CD8-positive, alpha-beta memory T cell (primary cell): ENCODE data around the gene ARHGAP30. TPM values are rescaled to one million over a fixed set of nuclear protein-coding genes. Genes with fewer than 3 reads are reported as not detected.

Experiments
- CTCF ChIA-PET: fragments of 350-600 bp; sonication (Branson Sonifier 250); formaldehyde crosslinking; loops from one replicate; lab custom pipeline; 2021; ENCODE audit warnings: antibody characterized with exemption; lab: Charles Lee
- POLR2A ChIA-PET: fragments of 350-600 bp; sonication (Branson Sonifier 250); formaldehyde crosslinking; loops from one replicate; lab custom pipeline; 2021; ENCODE audit warnings: antibody characterized with exemption; lab: Charles Lee
- DNase-seq, 5 donors: peaks; one replicate each; pipeline versions ENCODE4 v3.0.0 to v3.0.0-alpha.2; 2020 to 2022; ENCODE audit warnings: mixed read lengths in 1 of 5
- H3K27ac ChIP-seq: one replicate; pipeline ENCODE4 v1.7.0; 2013; ENCODE audit warnings: low read depth, mild to moderate bottlenecking, low read length, moderate library complexity
- H3K27me3 ChIP-seq: 2 replicates; pipeline ENCODE4 v1.7.0; 2013; ENCODE audit warnings: low read length, mild to moderate bottlenecking; ENCODE audit not compliant: insufficient read depth, poor library complexity, severe bottlenecking
- H3K36me3 ChIP-seq: 2 replicates; pipeline ENCODE4 v1.7.0; 2013; ENCODE audit warnings: mild to moderate bottlenecking, low read length, moderate library complexity; ENCODE audit not compliant: insufficient read depth
- H3K4me1 ChIP-seq: 2 replicates; pipeline ENCODE4 v1.7.0; 2013; ENCODE audit warnings: mild to moderate bottlenecking, low read length, moderate library complexity; ENCODE audit not compliant: insufficient read depth
- H3K4me3 ChIP-seq: 2 replicates; pipeline ENCODE4 v1.7.0; 2013; ENCODE audit warnings: mild to moderate bottlenecking, low read length
- H3K9me3 ChIP-seq: 2 replicates; pipeline ENCODE4 v1.7.0; 2013; ENCODE audit warnings: mild to moderate bottlenecking, low read length
- H3K27ac Mint-ChIP-seq, 8 donors: one replicate each; pipeline ENCODE4 v1.8.0; 2020 to 2021; ENCODE audit warnings: mixed read lengths in 8 of 8, mild to moderate bottlenecking in 6 of 8, inconsistent platforms in 3 of 8, moderate library complexity in 3 of 8
- H3K27me3 Mint-ChIP-seq, 2 donors: one replicate each; pipeline ENCODE4 v1.8.0; 2020 to 2021; ENCODE audit warnings: mixed read lengths in 2 of 2, mild to moderate bottlenecking in 1 of 2, moderate library complexity in 1 of 2
- H3K36me3 Mint-ChIP-seq, 3 donors: one replicate each; pipeline ENCODE4 v1.8.0; 2020 to 2021; ENCODE audit warnings: mixed read lengths in 3 of 3, inconsistent platforms in 1 of 3, mild to moderate bottlenecking in 1 of 3
- H3K4me1 Mint-ChIP-seq, 3 donors: one replicate each; pipeline ENCODE4 v1.8.0; 2020 to 2021; ENCODE audit warnings: mixed read lengths in 3 of 3, inconsistent platforms in 1 of 3, mild to moderate bottlenecking in 1 of 3
- H3K4me3 Mint-ChIP-seq, 7 donors: one replicate each; pipeline ENCODE4 v1.8.0; 2020 to 2021; ENCODE audit warnings: mixed read lengths in 7 of 7, mild to moderate bottlenecking in 6 of 7, moderate library complexity in 4 of 7, inconsistent platforms in 2 of 7
- H3K9me3 Mint-ChIP-seq, 5 donors: one replicate each; pipeline ENCODE4 v1.8.0; 2020 to 2022; ENCODE audit warnings: mixed read lengths in 5 of 5, mild to moderate bottlenecking in 3 of 5, moderate library complexity in 2 of 5, inconsistent platforms in 1 of 5
- polyA plus RNA-seq: library from polyadenylated mRNA; unstranded; fragments of 300-500 nt; fragmentation: Illumina TruSeq; gene quantifications from one replicate; pipeline ENCODE4 v1.2.3, GENCODE V29; 2021
- total RNA-seq, 2 experiments: library from RNA; stranded (reverse); gene quantifications; one replicate each; pipeline ENCODE4 v1.2.3, GENCODE V29; 2021

The ARHGAP30 gene
- total and polyA plus RNA-seq, 3 experiments from 2014 or later = 147 to 213 (median 149) TPM

DNA sequence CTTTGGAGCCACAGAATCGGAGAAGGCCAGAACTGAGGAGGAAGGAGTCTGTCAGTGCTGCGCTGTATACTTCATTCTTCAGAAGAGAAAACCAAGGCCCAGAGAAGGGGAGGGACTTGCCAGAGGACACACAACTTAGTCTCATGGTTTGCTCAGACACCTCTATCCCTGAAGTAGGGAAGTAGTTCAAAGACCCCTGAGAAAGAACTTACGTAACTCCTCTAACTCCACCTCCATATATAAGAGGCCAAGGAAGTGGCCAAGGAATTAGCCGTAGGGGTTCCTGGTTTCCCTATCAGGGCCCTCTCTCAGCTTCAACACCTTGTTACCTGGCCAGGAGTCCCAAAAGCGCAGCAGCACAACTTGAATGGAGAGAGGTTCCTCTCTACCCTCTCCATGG lies 20.2 kb upstream of the ARHGAP30 start:
- Mint-ChIP-seq H3K9me3 (no peaks in the 10 kb centered on the region), H3K27ac (no peak overlapping the region), H3K27me3 (peaks cover 0 to 1% of the 10 kb centered on the region in 2 donors), H3K4me3 (no peak overlapping the region), H3K36me3 (no peaks in the 10 kb centered on the region), H3K4me1 (peaks cover 0 to 2% (median 0%) of the 10 kb centered on the region in 3 donors)
- H3K27me3 ChIP-seq = no peaks in the 10 kb centered on the region
- no peak overlapping the region for H3K4me3 ChIP-seq
- H3K27ac ChIP-seq = no peak overlapping the region
- no peak for DNase-seq
- ChIA-PET POLR2A (interaction anchor here (0.5 kb wide), 1 partner anchor 51 kb away, joined by 3 read pairs; no protein-coding TSS in a partner anchor), CTCF (interaction anchor here (1.7 kb wide), 1 partner anchor 93 kb away, joined by 4 read pairs; no protein-coding TSS in a partner anchor)
- H3K9me3 ChIP-seq = no peaks in the 10 kb centered on the region
- H3K36me3 ChIP-seq = no peaks in the 10 kb centered on the region
- H3K4me1 ChIP-seq = no peaks in the 10 kb centered on the region

GRCh38 chr1:161089251-161089924 lies 19.7 kb upstream of the ARHGAP30 start, which contains the start of gene NECTIN4:
Gene NECTIN4 (minus strand): TSS chr1:161089558. CDS start chr1:161089296, 262 bp downstream.
- Histone ChIP-seq H3K27ac (no peak within 1 kb of the TSS), H3K9me3 (no peaks in the 10 kb centered on the region), H3K27me3 (no peaks in the 10 kb centered on the region), H3K4me1 (no peaks in the 10 kb centered on the region), H3K36me3 (no peaks in the 10 kb centered on the region), H3K4me3 (no peak within 1 kb of the TSS)
- Mint-ChIP-seq H3K4me3 (no peak within 1 kb of the TSS), H3K27ac (peak within 1 kb of the TSS in 1 of 8 donors; percentile 88), H3K36me3 (no peaks in the 10 kb centered on the region), H3K9me3 (no peaks in the 10 kb centered on the region), H3K4me1 (peaks cover 0 to 2% (median 0%) of the 10 kb centered on the region in 3 donors), H3K27me3 (peaks cover 0 to 1% of the 10 kb centered on the region in 2 donors)
- CTCF ChIA-PET = interaction anchor here (0.9 to 1.7 kb wide), 2 partner anchors 8 to 93 kb away, joined by 3 to 4 read pairs; no protein-coding TSS in a partner anchor
- POLR2A ChIA-PET = interaction anchor here (0.7 kb wide), 1 partner anchor 44 kb away, joined by 5 read pairs; no protein-coding TSS in a partner anchor
- no peak for DNase-seq

DNA sequence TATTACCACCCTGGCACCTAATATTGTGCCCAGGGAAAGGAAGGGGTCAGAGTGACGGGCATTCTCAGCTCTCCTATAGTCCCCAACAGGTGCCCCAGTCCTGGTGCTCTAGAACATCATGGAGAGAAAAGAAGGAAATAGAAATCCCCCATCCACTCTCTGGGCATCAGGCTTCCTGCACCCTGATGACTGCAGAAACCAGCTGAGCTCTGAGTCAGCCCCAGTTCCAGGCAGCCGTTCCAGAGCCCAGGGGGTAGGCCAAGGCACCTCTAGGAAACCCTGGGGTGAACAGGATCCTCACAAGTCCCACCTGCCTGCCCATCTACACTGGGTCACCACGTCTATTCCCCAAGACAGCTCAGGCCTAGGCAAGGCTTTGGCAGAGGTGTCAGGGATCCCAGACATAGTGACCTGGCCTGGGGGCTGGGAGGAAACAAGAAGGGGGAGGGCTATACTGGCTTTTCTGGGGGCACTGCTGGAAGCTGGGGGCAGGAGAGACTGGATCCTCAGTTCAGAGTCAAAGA lies 19.0 kb upstream of the ARHGAP30 start:
- H3K36me3 ChIP-seq = no peaks in the 10 kb centered on the region
- Mint-ChIP-seq H3K4me3 (no peak overlapping the region), H3K9me3 (no peaks in the 10 kb centered on the region), H3K27me3 (peaks cover 0 to 1% of the 10 kb centered on the region in 2 donors), H3K27ac (peak overlapping the region in 1 of 8 donors; percentile 88), H3K4me1 (peaks cover 0 to 2% (median 0%) of the 10 kb centered on the region in 3 donors), H3K36me3 (no peaks in the 10 kb centered on the region)
- no peak overlapping the region for H3K27ac ChIP-seq
- no peaks in the 10 kb centered on the region for H3K27me3 ChIP-seq
- no peaks in the 10 kb centered on the region for H3K4me1 ChIP-seq
- DNase-seq = no peak
- ChIA-PET CTCF (interaction anchor here (0.9 to 1.7 kb wide), 2 partner anchors 9 to 92 kb away, joined by 3 to 4 read pairs; no protein-coding TSS in a partner anchor), POLR2A (interaction anchor here (0.7 kb wide), 1 partner anchor 44 kb away, joined by 5 read pairs; no protein-coding TSS in a partner anchor)
- H3K4me3 ChIP-seq = no peak overlapping the region
- no peaks in the 10 kb centered on the region for H3K9me3 ChIP-seq

DNA sequence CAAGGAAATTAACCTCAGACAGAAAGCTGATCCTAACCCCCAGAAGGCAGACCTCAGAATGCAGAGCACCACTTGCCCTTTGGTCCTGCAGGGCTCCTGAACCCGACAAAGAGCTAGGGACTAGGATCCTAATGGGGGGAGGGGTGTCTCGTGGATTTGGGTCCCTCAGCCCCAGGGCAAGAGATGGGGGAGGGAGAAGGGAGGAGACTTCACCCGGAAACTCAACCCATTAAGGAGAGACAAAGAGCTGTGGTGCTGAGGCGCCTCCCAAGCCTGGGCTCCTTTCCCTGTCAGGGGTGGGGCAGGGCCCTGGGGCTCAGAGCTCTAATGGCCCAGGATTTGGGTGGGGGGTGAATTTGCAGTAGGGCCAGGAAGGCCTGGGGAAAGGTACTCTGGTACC lies 16.8 kb upstream of the ARHGAP30 start:
- no peak overlapping the region for H3K4me3 ChIP-seq
- DNase-seq = no peak
- H3K4me1 ChIP-seq = no peaks in the 10 kb centered on the region
- POLR2A ChIA-PET = no interaction called here
- H3K36me3 Mint-ChIP-seq = no peaks in the 10 kb centered on the region
- no peaks in the 10 kb centered on the region for H3K9me3 Mint-ChIP-seq
- no peaks in the 10 kb centered on the region for H3K9me3 ChIP-seq
- H3K27ac ChIP-seq = no peak overlapping the region
- H3K27me3 ChIP-seq = no peaks in the 10 kb centered on the region
- CTCF ChIA-PET = interaction anchor here (1.1 to 4.0 kb wide), 2 partner anchors 11 to 90 kb away, joined by 3 to 14 read pairs; partner anchors contain the start of gene KLHDC9
- H3K27ac Mint-ChIP-seq = no peak overlapping the region
- no peak overlapping the region for H3K4me3 Mint-ChIP-seq
- peaks cover 0 to 2% (median 0%) of the 10 kb centered on the region in 3 donors for H3K4me1 Mint-ChIP-seq
- H3K36me3 ChIP-seq = no peaks in the 10 kb centered on the region
- H3K27me3 Mint-ChIP-seq = peaks cover 0 to 1% of the 10 kb centered on the region in 2 donors

DNA sequence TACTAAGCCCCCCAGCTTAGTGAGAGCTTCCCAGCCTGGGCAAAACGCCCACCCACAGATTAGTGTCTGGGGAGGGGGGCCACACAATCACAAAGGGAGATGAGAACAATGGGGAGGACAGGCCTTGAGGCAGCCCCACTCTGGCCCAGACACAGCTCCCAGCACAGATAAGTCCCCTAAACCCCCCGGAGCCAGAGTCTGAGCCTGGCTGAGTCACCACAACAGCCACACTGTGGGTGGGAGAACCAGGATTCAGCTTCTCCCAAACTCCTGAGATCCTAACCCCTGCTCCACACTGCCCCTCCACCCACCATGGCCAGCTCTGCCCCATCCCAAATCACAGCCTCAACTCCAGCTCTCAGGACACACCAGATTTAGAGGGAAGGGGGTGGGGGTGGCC lies 15.5 kb upstream of the ARHGAP30 start:
- Mint-ChIP-seq H3K4me3 (no peak overlapping the region), H3K36me3 (no peaks in the 10 kb centered on the region), H3K9me3 (no peaks in the 10 kb centered on the region), H3K27me3 (peaks cover 0 to 2% of the 10 kb centered on the region in 2 donors), H3K27ac (no peak overlapping the region), H3K4me1 (no peaks in the 10 kb centered on the region)
- DNase-seq = no peak
- ChIA-PET POLR2A (interaction anchor here (0.5 kb wide), 1 partner anchor 318 kb away, joined by 7 read pairs; no protein-coding TSS in a partner anchor), CTCF (interaction anchor here (1.4 to 4.0 kb wide), 2 partner anchors 13 to 14 kb away, joined by 6 to 14 read pairs; partner anchors contain the start of gene KLHDC9)
- Histone ChIP-seq H3K9me3 (no peaks in the 10 kb centered on the region), H3K27ac (no peak overlapping the region), H3K4me3 (no peak overlapping the region), H3K4me1 (no peaks in the 10 kb centered on the region), H3K27me3 (no peaks in the 10 kb centered on the region), H3K36me3 (no peaks in the 10 kb centered on the region)

GRCh38 chr1:161084597-161084988 lies 14.9 kb upstream of the ARHGAP30 start:
- Mint-ChIP-seq H3K4me3 (no peak overlapping the region), H3K27me3 (peaks cover 0 to 2% of the 10 kb centered on the region in 2 donors), H3K9me3 (no peaks in the 10 kb centered on the region), H3K27ac (no peak overlapping the region), H3K36me3 (no peaks in the 10 kb centered on the region), H3K4me1 (no peaks in the 10 kb centered on the region)
- no peak for DNase-seq
- H3K9me3 ChIP-seq = no peaks in the 10 kb centered on the region
- no peak overlapping the region for H3K4me3 ChIP-seq
- ChIA-PET POLR2A (no interaction called here), CTCF (interaction anchor here (1.4 to 4.0 kb wide), 2 partner anchors 13 kb away, joined by 6 to 14 read pairs; partner anchors contain the start of gene KLHDC9)
- H3K27me3 ChIP-seq = no peaks in the 10 kb centered on the region
- no peaks in the 10 kb centered on the region for H3K36me3 ChIP-seq
- H3K27ac ChIP-seq = no peak overlapping the region
- H3K4me1 ChIP-seq = no peaks in the 10 kb centered on the region

DNA sequence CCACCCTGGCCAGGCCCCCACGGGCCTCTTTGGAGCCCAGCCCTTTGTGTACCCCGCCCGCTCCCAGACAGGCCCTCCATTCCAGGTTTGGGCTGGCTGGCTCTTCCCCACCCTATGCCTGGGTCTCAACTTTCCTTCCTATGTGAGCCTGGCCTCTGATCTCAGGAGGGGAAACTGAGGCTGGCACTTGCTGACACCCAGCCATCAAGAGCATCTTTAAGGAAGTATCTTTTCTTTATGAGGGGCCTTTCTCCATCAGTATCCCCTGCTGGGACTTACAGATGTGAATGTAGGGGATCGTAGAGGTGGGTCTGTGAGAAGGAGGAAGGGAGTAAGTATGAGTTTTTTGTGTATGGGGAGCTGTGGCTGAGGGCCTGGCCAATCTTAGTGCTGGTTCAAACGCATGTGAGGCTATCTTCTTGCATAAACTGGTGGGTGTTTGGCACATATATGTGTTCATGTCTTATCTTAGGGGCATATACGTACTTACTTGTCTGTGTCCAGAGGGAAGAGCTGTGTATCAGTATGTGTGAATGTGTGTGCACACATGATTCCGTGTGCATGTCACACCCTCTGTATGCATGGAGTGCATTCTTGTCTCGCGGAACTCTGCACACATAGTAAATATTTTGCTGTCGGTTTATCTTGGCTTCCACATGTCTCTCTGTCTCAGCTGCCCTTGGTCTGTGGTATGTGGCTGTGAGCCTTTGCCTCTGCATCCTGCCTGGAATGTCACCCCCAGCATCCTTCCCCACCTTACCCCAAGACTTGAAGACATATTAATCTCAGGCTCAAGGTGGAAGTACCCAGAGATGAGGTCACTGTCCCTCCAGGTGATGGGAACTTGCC lies 14.3 kb upstream of the ARHGAP30 start:
- Histone ChIP-seq H3K27me3 (no peaks in the 10 kb centered on the region), H3K4me3 (no peak overlapping the region), H3K36me3 (no peaks in the 10 kb centered on the region), H3K9me3 (no peaks in the 10 kb centered on the region), H3K27ac (no peak overlapping the region), H3K4me1 (no peaks in the 10 kb centered on the region)
- no peaks in the 10 kb centered on the region for H3K4me1 Mint-ChIP-seq
- POLR2A ChIA-PET = no interaction called here
- peaks cover 0 to 2% of the 10 kb centered on the region in 2 donors for H3K27me3 Mint-ChIP-seq
- peak overlapping the region in 1 of 8 donors; percentile 2 for H3K27ac Mint-ChIP-seq
- no peaks in the 10 kb centered on the region for H3K36me3 Mint-ChIP-seq
- no peaks in the 10 kb centered on the region for H3K9me3 Mint-ChIP-seq
- CTCF ChIA-PET = interaction anchor here (1.4 to 4.0 kb wide), 2 partner anchors 12 to 14 kb away, joined by 6 to 14 read pairs; partner anchors contain the start of gene KLHDC9
- DNase-seq = no peak
- H3K4me3 Mint-ChIP-seq = no peak overlapping the region
